Activated CD4-positive, alpha-beta memory T cell treated with anti-CD3 and anti-CD28 coated beads, Interleukin-2, amount 10 ng/mL, durations not matched to agents 7 days and 5 days (primary cell): ENCODE data around the gene CPA3. TPM values are rescaled to one million over a fixed set of nuclear protein-coding genes. Genes with fewer than 3 reads are reported as not detected.

Source experiments
- CTCF ChIA-PET: fragments of 350-600 bp; sonication (Branson Sonifier 250); formaldehyde crosslinking; loops from one replicate; lab custom pipeline; 2021; ENCODE audit warnings: antibody characterized with exemption, inconsistent platforms; lab: Charles Lee
- POLR2A ChIA-PET: fragments of 350-600 bp; sonication (Branson Sonifier 250); formaldehyde crosslinking; loops from one replicate; lab custom pipeline; 2021; ENCODE audit warnings: antibody characterized with exemption; lab: Charles Lee
- DNase-seq: peaks from one replicate; pipeline ENCODE4 v3.0.0-alpha.2; 2020
- H3K27ac Mint-ChIP-seq: one replicate; pipeline ENCODE4 v1.8.0; 2021; ENCODE audit warnings: mild to moderate bottlenecking, mixed read lengths
- H3K27me3 Mint-ChIP-seq: one replicate; pipeline ENCODE4 v1.8.0; 2021; ENCODE audit warnings: mixed read lengths
- H3K36me3 Mint-ChIP-seq: one replicate; pipeline ENCODE4 v1.8.0; 2021; ENCODE audit warnings: low read depth, mixed read lengths
- H3K4me1 Mint-ChIP-seq: one replicate; pipeline ENCODE4 v1.8.0; 2021; ENCODE audit warnings: mixed read lengths
- H3K4me3 Mint-ChIP-seq: one replicate; pipeline ENCODE4 v1.8.0; 2021; ENCODE audit warnings: mild to moderate bottlenecking, mixed read lengths
- H3K9me3 Mint-ChIP-seq: one replicate; pipeline ENCODE4 v1.8.0; 2021; ENCODE audit warnings: mixed read lengths
- total RNA-seq, 2 experiments: library from RNA; stranded (reverse); gene quantifications; one replicate each; pipeline ENCODE4 v1.2.3, GENCODE V29; 2021

Gene CPA3
- total RNA-seq, 2 experiments from 2014 or later: not detected

- H3K9me3 Mint-ChIP-seq: no peaks in the 10 kb centered on the region
- DNase-seq: no peak
- H3K4me3 Mint-ChIP-seq: no peak overlapping the region
- H3K36me3 Mint-ChIP-seq: no peaks in the 10 kb centered on the region
- POLR2A ChIA-PET: no interaction called here
- peaks cover 1% of the 10 kb centered on the region for H3K27me3 Mint-ChIP-seq
- no peaks in the 10 kb centered on the region for H3K4me1 Mint-ChIP-seq
- H3K27ac Mint-ChIP-seq: no peak overlapping the region
- CTCF ChIA-PET: no interaction called here
These were observed 46.1 kb downstream of the CPA3 start for GRCh38 chr3:148911173-148911572.

- ChIA-PET POLR2A (no interaction called here), CTCF (no interaction called here)
- DNase-seq: no peak
- no peak overlapping the region for H3K4me3 Mint-ChIP-seq
- H3K4me1 Mint-ChIP-seq: no peaks in the 10 kb centered on the region
- no peaks in the 10 kb centered on the region for H3K36me3 Mint-ChIP-seq
- no peak overlapping the region for H3K27ac Mint-ChIP-seq
- H3K9me3 Mint-ChIP-seq: no peaks in the 10 kb centered on the region
- peaks cover 1% of the 10 kb centered on the region for H3K27me3 Mint-ChIP-seq
These were observed 46.5 kb downstream of the CPA3 start for GRCh38 chr3:148911592-148911991.

GRCh38 chr3:148914936-148915690 lies 50.0 kb downstream of the CPA3 start:
- H3K4me1 Mint-ChIP-seq: no peaks in the 10 kb centered on the region
- no peak overlapping the region for H3K4me3 Mint-ChIP-seq
- H3K27ac Mint-ChIP-seq: no peak overlapping the region
- ChIA-PET CTCF (interaction anchor here (0.9 kb wide), 1 partner anchor 54 kb away, joined by 3 read pairs; no protein-coding TSS in a partner anchor), POLR2A (no interaction called here)
- no peaks in the 10 kb centered on the region for H3K36me3 Mint-ChIP-seq
- H3K27me3 Mint-ChIP-seq: peaks cover 1% of the 10 kb centered on the region
- DNase-seq: no peak
- no peaks in the 10 kb centered on the region for H3K9me3 Mint-ChIP-seq

- Mint-ChIP-seq H3K27ac (no peak overlapping the region), H3K36me3 (no peaks in the 10 kb centered on the region), H3K4me3 (no peak overlapping the region), H3K27me3 (peaks cover 5% of the 10 kb centered on the region), H3K9me3 (no peaks in the 10 kb centered on the region), H3K4me1 (no peaks in the 10 kb centered on the region)
- CTCF ChIA-PET: interaction anchor here (0.9 to 1.0 kb wide), 2 partner anchors 30 to 55 kb away, joined by 3 read pairs; no protein-coding TSS in a partner anchor
- DNase-seq: no peak
- POLR2A ChIA-PET: no interaction called here
These were observed 51.0 kb downstream of the CPA3 start for GRCh38 chr3:148916132-148916531.

- DNase-seq: no peak
- Mint-ChIP-seq H3K27me3 (peaks cover 6% of the 10 kb centered on the region), H3K4me1 (no peaks in the 10 kb centered on the region), H3K36me3 (no peaks in the 10 kb centered on the region), H3K27ac (no peak overlapping the region), H3K4me3 (no peak overlapping the region), H3K9me3 (no peaks in the 10 kb centered on the region)
- ChIA-PET CTCF (no interaction called here), POLR2A (no interaction called here)
These were observed 57.4 kb downstream of the CPA3 start for GRCh38 chr3:148922467-148922866.

GRCh38 chr3:148923592-148923991 lies 58.5 kb downstream of the CPA3 start:
- Mint-ChIP-seq H3K27me3 (peaks cover 6% of the 10 kb centered on the region), H3K4me1 (no peaks in the 10 kb centered on the region), H3K4me3 (no peak overlapping the region), H3K9me3 (no peaks in the 10 kb centered on the region), H3K36me3 (no peaks in the 10 kb centered on the region), H3K27ac (no peak overlapping the region)
- no peak for DNase-seq
- ChIA-PET POLR2A (no interaction called here), CTCF (no interaction called here)

- no peak overlapping the region for H3K27ac Mint-ChIP-seq
- no peak for DNase-seq
- no peak overlapping the region for H3K4me3 Mint-ChIP-seq
- ChIA-PET CTCF (interaction anchor here (0.7 kb wide), 1 partner anchor 24 kb away, joined by 3 read pairs; no protein-coding TSS in a partner anchor), POLR2A (no interaction called here)
- no peaks in the 10 kb centered on the region for H3K9me3 Mint-ChIP-seq
- peaks cover 8% of the 10 kb centered on the region for H3K27me3 Mint-ChIP-seq
- H3K36me3 Mint-ChIP-seq: no peaks in the 10 kb centered on the region
- H3K4me1 Mint-ChIP-seq: no peaks in the 10 kb centered on the region
These were observed 59.5 kb downstream of the CPA3 start for GRCh38 chr3:148924562-148924961.

- Mint-ChIP-seq H3K9me3 (no peaks in the 10 kb centered on the region), H3K27ac (no peak overlapping the region), H3K27me3 (peaks cover 5% of the 10 kb centered on the region), H3K4me3 (no peak overlapping the region), H3K4me1 (no peaks in the 10 kb centered on the region), H3K36me3 (no peaks in the 10 kb centered on the region)
- DNase-seq: no peak
- ChIA-PET CTCF (no interaction called here), POLR2A (no interaction called here)
These were observed 60.7 kb downstream of the CPA3 start for GRCh38 chr3:148925845-148926244.

- Mint-ChIP-seq H3K4me1 (no peaks in the 10 kb centered on the region), H3K36me3 (no peaks in the 10 kb centered on the region), H3K27me3 (peaks cover 25% of the 10 kb centered on the region), H3K27ac (no peak overlapping the region), H3K9me3 (no peaks in the 10 kb centered on the region), H3K4me3 (no peak overlapping the region)
- POLR2A ChIA-PET: no interaction called here
- CTCF ChIA-PET: no interaction called here
- DNase-seq: no peak
These were observed 65.7 kb downstream of the CPA3 start for GRCh38 chr3:148930752-148931151.

GRCh38 chr3:148931574-148931973 lies 66.5 kb downstream of the CPA3 start:
- Mint-ChIP-seq H3K27ac (no peak overlapping the region), H3K36me3 (no peaks in the 10 kb centered on the region), H3K9me3 (no peaks in the 10 kb centered on the region), H3K27me3 (peaks cover 30% of the 10 kb centered on the region), H3K4me3 (no peak overlapping the region), H3K4me1 (no peaks in the 10 kb centered on the region)
- ChIA-PET POLR2A (no interaction called here), CTCF (no interaction called here)
- no peak for DNase-seq

- CTCF ChIA-PET: no interaction called here
These were observed 67.9 kb downstream of the CPA3 start for GRCh38 chr3:148932972-148933371.

GRCh38 chr3:148937467-148938255 lies 72.6 kb downstream of the CPA3 start:
- H3K4me1 Mint-ChIP-seq: no peaks in the 10 kb centered on the region
- no peaks in the 10 kb centered on the region for H3K36me3 Mint-ChIP-seq
- no peaks in the 10 kb centered on the region for H3K9me3 Mint-ChIP-seq
- H3K4me3 Mint-ChIP-seq: no peak overlapping the region
- H3K27me3 Mint-ChIP-seq: peaks cover 37% of the 10 kb centered on the region
- H3K27ac Mint-ChIP-seq: no peak overlapping the region
- no peak for DNase-seq
- ChIA-PET POLR2A (no interaction called here), CTCF (no interaction called here)

More at GRCh38 chr3:148932972-148933371, 67.9 kb downstream of the CPA3 start:
- no peaks in the 10 kb centered on the region for H3K9me3 Mint-ChIP-seq
- H3K27ac Mint-ChIP-seq: no peak overlapping the region
- no peaks in the 10 kb centered on the region for H3K36me3 Mint-ChIP-seq
- no peaks in the 10 kb centered on the region for H3K4me1 Mint-ChIP-seq
- peaks cover 42% of the 10 kb centered on the region for H3K27me3 Mint-ChIP-seq
- no peak overlapping the region for H3K4me3 Mint-ChIP-seq
- no peak for DNase-seq
- POLR2A ChIA-PET: no interaction called here

GRCh38 chr3:148938306-148938705 lies 73.2 kb downstream of the CPA3 start:
- Mint-ChIP-seq H3K4me1 (no peaks in the 10 kb centered on the region), H3K27ac (no peak overlapping the region), H3K27me3 (peaks cover 33% of the 10 kb centered on the region), H3K4me3 (no peak overlapping the region), H3K9me3 (no peaks in the 10 kb centered on the region), H3K36me3 (no peaks in the 10 kb centered on the region)
- ChIA-PET CTCF (no interaction called here), POLR2A (no interaction called here)
- DNase-seq: no peak
